ENCODE data around the gene GRK2. TPM values are rescaled to one million over a fixed set of nuclear protein-coding genes. Genes with fewer than 3 reads are reported as not detected.
A peak's percentile ranks its signal among the peaks of the same experiment; 100 is the strongest.

GRK2 gene
- total and polyA plus RNA-seq, 9 of the 15 experiments (the other 6 are each of a cell fraction or from before 2014, with no cell fraction given), result 0.24 to 95.8 (median 56.5) TPM

- TF ChIP-seq MAX (CRISPR knock-in tag; IDR thresholded peaks at IDR 0.05), result peak; percentile 59
- TF ChIP-seq MBD2 (IDR thresholded peaks at IDR 0.05; ENCODE audit: borderline replicate concordance, low read depth), result peak; percentile 70; the same call in 1 of the 2 replicates
- no peak for TF ChIP-seq EZH2 (IDR thresholded peaks at IDR 0.05; ENCODE audit: borderline replicate concordance, low read depth, low read length)
- peak; percentile 68; the same call in 1 of the 2 replicates for TF ChIP-seq STAG1 (CRISPR knock-in tag; IDR thresholded peaks at IDR 0.05; ENCODE audit: borderline replicate concordance)
- TF ChIP-seq POLR2G (IDR thresholded peaks at IDR 0.05; ENCODE audit: low read depth, low read length), result peak; percentile 90
- peak; percentile 61 for TF ChIP-seq PRDM10 (IDR thresholded peaks at IDR 0.05; ENCODE audit: partially characterized antibody)
- no peak for TF ChIP-seq NR3C1 (CRISPR knock-in tag; IDR thresholded peaks at IDR 0.05)
- peak; percentile 97 for TF ChIP-seq MXI1 (IDR thresholded peaks at IDR 0.05; ENCODE audit: low read depth, low read length)
- no peak for TF ChIP-seq NFYB (IDR thresholded peaks at IDR 0.05; ENCODE audit: extremely low read depth, insufficient read length)
- peak; percentile 82 for TF ChIP-seq VEZF1 (CRISPR knock-in tag; IDR thresholded peaks at IDR 0.05)
- TF ChIP-seq RBM14 (IDR thresholded peaks at IDR 0.05; ENCODE audit: borderline replicate concordance, insufficient read depth, low read depth, low read length), result 0 out of 2 replicates have a peak, but pooled peaks have one; percentile 18
- TF ChIP-seq CBX2 (IDR thresholded peaks at IDR 0.05; ENCODE audit: insufficient read depth, low read length, poor library complexity, severe bottlenecking), result no peak
- peak; percentile 100 for TF ChIP-seq RFX1 (IDR thresholded peaks at IDR 0.05)
- peak; percentile 77 for TF ChIP-seq KDM5B (IDR thresholded peaks at IDR 0.05; ENCODE audit: insufficient replicate concordance, low read depth, low read length)
- peak in 1 of 2 experiments; percentile 50; a peak in 1 of 4 replicates for TF ChIP-seq TRIM24 (IDR thresholded peaks at IDR 0.05)
- TF ChIP-seq SUPT5H (IDR thresholded peaks at IDR 0.05), result peak; percentile 81
- no peak for TF ChIP-seq MECOM (CRISPR knock-in tag; IDR thresholded peaks at IDR 0.05)
- peak; percentile 36 for TF ChIP-seq L3MBTL2 (IDR thresholded peaks at IDR 0.05)
- no peak for TF ChIP-seq ATF2 (CRISPR knock-in tag; IDR thresholded peaks at IDR 0.05)
Observed at GRCh38 chr11:67317205-67317887, 51.1 kb downstream of the GRK2 start (continued).

All from K562 (cell line).